GM21576 (cell line): ENCODE data around the gene HTR1D.

ENCODE experiments used
- ATAC-seq: cut with Tn5 transposase; IDR thresholded peaks from one replicate; pipeline ENCODE4 v1.9.1; 2021; ENCODE audit warnings: mild to moderate bottlenecking, moderate library complexity; ENCODE audit not compliant: unreplicated experiment

The HTR1D gene

GRCh38 chr1:23187637-23188036 lies 29.7 kb downstream of the HTR1D start:
- no peak for ATAC-seq

GRCh38 chr1:23185381-23185780 lies 31.9 kb downstream of the HTR1D start:
- ATAC-seq: no peak

GRCh38 chr1:23184212-23184934 lies 32.9 kb downstream of the HTR1D start:
- no peak for ATAC-seq

GRCh38 chr1:23179862-23180261 lies 37.4 kb downstream of the HTR1D start:
- ATAC-seq: no peak

GRCh38 chr1:23178950-23179349 lies 38.4 kb downstream of the HTR1D start:
- no peak for ATAC-seq

GRCh38 chr1:23178414-23178813 lies 38.9 kb downstream of the HTR1D start:
- no peak for ATAC-seq

GRCh38 chr1:23177438-23178380 lies 39.6 kb downstream of the HTR1D start:
- peak; percentile 64 for ATAC-seq

- no peak for ATAC-seq
Observed at GRCh38 chr1:23177031-23177430, 40.3 kb downstream of the HTR1D start.

- ATAC-seq: no peak
Observed at GRCh38 chr1:23174426-23175110, 42.7 kb downstream of the HTR1D start.

- ATAC-seq: no peak
Observed at GRCh38 chr1:23171181-23171755, 46.0 kb downstream of the HTR1D start.

GRCh38 chr1:23169727-23170335 lies 47.5 kb downstream of the HTR1D start:
- ATAC-seq: no peak

- ATAC-seq: no peak
Observed at GRCh38 chr1:23169195-23169575, 48.1 kb downstream of the HTR1D start.

GRCh38 chr1:23168445-23169194 lies 48.7 kb downstream of the HTR1D start, which contains the start of gene LUZP1:
Gene LUZP1, minus strand, starts transcription at chr1:23168856.
- ATAC-seq: no peak

GRCh38 chr1:23168079-23168444 lies 49.2 kb downstream of the HTR1D start:
- no peak for ATAC-seq

- no peak for ATAC-seq
Observed at GRCh38 chr1:23167353-23168078, 49.8 kb downstream of the HTR1D start.

GRCh38 chr1:23166854-23167253 lies 50.4 kb downstream of the HTR1D start:
- no peak for ATAC-seq

GRCh38 chr1:23163395-23163794 lies 53.9 kb downstream of the HTR1D start:
- ATAC-seq: no peak

- no peak for ATAC-seq
Observed at GRCh38 chr1:23159963-23160877, 57.1 kb downstream of the HTR1D start.
